SH-SY5Y (cell line): ENCODE measurements around the gene DPPA3.

ENCODE experiments used
- GATA2 ChIP-seq: IDR thresholded peaks from 2 replicates; pipeline ENCODE4 v1.6.1; 2011; ENCODE audit warnings: mild to moderate bottlenecking, low read depth, low read length
- GATA3 ChIP-seq: IDR thresholded peaks from 2 replicates; pipeline ENCODE4 v1.6.1; 2011; ENCODE audit warnings: low read depth, mild to moderate bottlenecking, low read length, moderate library complexity

GRCh38 chr12:7719946-7720730 is 8.9 kb downstream of the DPPA3 start:
- TF ChIP-seq GATA2: no peak
- no peak for TF ChIP-seq GATA3
